BJ (cell line): ENCODE results near the gene PRR7. TPM values are rescaled to one million over a fixed set of nuclear protein-coding genes. Genes with fewer than 3 reads are reported as not detected.
A peak's percentile ranks its signal among the peaks of the same experiment; 100 is the strongest.

Experiments
- CTCF ChIA-PET: fragments of 350-600 bp; formaldehyde crosslinking; extraction: SDS; loops from one replicate; lab custom pipeline; 2021; ENCODE audit warnings: antibody characterized with exemption, inconsistent platforms; lab: Yijun Ruan, JAX
- POLR2A ChIA-PET: fragments of 300-600 bp; sonication (Branson Sonifier 250); formaldehyde crosslinking; extraction: SDS; loops from one replicate; lab custom pipeline; 2021; ENCODE audit warnings: antibody characterized with exemption; lab: Charles Lee
- DNase-seq: peaks from one replicate; pipeline ENCODE4 v3.0.0-alpha.2; 2011; ENCODE audit warnings: low read depth
- H3K27me3 ChIP-seq: 2 replicates; pipeline ENCODE4 v1.6.0; 2011; ENCODE audit warnings: low read length; ENCODE audit not compliant: control insufficient read depth, insufficient read depth
- H3K36me3 ChIP-seq: 2 replicates; pipeline ENCODE4 v1.5.1; 2011; ENCODE audit warnings: low read length; ENCODE audit not compliant: control insufficient read depth, insufficient read depth
- H3K4me3 ChIP-seq: 2 replicates; pipeline ENCODE4 v1.5.1; 2011; ENCODE audit warnings: low read depth, mild to moderate bottlenecking, control low read depth, low read length
- polyA plus RNA-seq: library from polyadenylated mRNA; depleted of rRNA; stranded (reverse); fragments of >200 nt; gene quantifications from 2 replicates; pipeline ENCODE4 v1.2.3, GENCODE V29; 2011
- TF ChIP-seq, protein P1 (sequence below): IDR thresholded peaks from 2 replicates; pipeline ENCODE4 v1.5.1; 2011; ENCODE audit warnings: low read depth, mild to moderate bottlenecking, control low read depth, inconsistent platforms, low read length, moderate library complexity; ENCODE audit not compliant: insufficient read depth

The PRR7 gene
- polyA plus RNA-seq, 1 experiment = 1.6 TPM

DNA sequence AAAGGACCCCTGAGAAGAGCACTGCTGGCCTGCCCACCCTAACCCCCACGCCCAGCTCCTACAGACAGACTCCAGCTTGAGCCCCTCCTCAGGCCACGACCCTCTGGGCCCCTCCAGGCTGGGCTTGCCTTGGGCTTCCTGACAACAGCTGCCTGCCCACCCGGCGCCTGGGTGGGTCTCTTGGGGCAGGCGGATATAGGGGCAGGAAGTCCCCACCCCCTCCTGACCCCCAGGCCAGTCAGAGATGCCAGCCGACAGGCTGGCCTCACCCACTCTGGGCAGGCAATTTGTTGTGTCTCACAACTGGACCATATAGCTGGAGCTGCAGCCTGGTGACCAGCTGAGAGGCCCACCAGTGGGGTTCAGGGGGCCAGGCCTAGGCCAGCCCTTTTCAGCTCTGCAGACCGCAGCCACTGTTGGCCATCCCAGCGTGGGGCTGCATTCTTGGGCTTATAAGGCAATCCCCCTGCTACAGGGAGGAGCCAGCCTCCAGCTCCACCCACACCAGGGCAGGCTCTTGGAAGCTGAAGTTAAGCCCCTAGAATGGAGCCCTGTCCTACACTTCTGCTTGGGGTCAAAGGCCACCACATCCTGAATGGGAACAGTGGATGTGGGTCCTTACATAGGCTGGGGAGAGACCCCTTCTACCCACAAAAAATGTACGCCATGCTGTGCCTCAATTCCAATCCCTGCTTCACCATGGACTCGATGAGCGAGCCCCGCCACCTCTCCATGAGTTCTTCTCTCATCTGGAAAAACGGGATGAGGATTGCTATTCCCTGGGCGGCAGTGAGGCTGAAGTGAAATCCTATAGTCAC lies 48.8 kb downstream of the PRR7 start:
- H3K36me3 ChIP-seq = peaks cover 42% of the 10 kb centered on the region
- no peaks in the 10 kb centered on the region for H3K27me3 ChIP-seq
- H3K4me3 ChIP-seq = peak overlapping the region; percentile 86
- ChIA-PET POLR2A (interaction anchor here (0.5 to 1.9 kb wide), 8 partner anchors 9 to 50 kb away, joined by 3 to 9 read pairs (median 6); no protein-coding TSS in a partner anchor), CTCF (interaction anchor here (0.6 to 8.2 kb wide), 12 partner anchors 9 to 129 kb away, joined by 3 to 85 read pairs (median 8); partner anchors contain the start of genes DBN1 and PRR7)
- TF ChIP-seq, protein P1, sequence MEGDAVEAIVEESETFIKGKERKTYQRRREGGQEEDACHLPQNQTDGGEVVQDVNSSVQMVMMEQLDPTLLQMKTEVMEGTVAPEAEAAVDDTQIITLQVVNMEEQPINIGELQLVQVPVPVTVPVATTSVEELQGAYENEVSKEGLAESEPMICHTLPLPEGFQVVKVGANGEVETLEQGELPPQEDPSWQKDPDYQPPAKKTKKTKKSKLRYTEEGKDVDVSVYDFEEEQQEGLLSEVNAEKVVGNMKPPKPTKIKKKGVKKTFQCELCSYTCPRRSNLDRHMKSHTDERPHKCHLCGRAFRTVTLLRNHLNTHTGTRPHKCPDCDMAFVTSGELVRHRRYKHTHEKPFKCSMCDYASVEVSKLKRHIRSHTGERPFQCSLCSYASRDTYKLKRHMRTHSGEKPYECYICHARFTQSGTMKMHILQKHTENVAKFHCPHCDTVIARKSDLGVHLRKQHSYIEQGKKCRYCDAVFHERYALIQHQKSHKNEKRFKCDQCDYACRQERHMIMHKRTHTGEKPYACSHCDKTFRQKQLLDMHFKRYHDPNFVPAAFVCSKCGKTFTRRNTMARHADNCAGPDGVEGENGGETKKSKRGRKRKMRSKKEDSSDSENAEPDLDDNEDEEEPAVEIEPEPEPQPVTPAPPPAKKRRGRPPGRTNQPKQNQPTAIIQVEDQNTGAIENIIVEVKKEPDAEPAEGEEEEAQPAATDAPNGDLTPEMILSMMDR = no peak
- no peak for DNase-seq

DNA sequence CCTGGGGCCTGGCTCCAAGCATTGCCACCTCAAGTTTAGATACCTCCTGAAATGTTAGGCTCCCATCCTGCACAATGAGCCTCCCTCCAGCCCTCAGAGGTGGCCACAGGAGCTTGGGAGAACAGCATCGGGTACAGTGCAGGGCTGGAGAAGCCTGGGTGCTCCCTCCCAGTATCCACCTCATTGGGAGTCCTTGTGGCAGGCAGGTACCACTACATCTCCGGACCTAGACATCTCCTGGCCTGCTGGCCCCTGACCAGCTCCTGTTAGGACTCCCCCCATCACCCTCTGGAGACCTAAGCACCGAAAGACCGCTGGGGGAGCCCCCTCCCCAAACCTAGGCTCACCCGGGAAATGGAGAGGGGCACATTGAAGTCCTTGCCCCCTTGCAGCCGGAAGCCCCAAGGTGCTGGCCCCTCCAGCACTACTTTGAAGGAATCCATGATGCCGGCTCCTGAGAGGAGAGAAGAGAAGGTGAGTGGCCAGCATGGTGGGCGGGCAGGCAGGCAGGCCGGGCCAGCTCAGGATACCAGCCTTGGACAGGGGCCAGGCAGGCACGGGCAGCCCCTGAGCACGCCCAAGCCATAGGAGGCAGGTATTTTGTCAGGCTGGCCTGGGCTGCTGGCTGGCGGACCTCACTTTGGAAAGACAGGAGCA lies 49.6 kb downstream of the PRR7 start:
- CTCF ChIA-PET = interaction anchor here (1.0 to 8.2 kb wide), 6 partner anchors 10 to 129 kb away, joined by 3 to 85 read pairs (median 19); partner anchors contain the start of gene DBN1
- POLR2A ChIA-PET = interaction anchor here (0.5 to 1.9 kb wide), 5 partner anchors 10 to 126 kb away, joined by 3 to 9 read pairs (median 5); no protein-coding TSS in a partner anchor
- Histone ChIP-seq H3K27me3 (no peaks in the 10 kb centered on the region), H3K36me3 (peaks cover 35% of the 10 kb centered on the region), H3K4me3 (peak overlapping the region; percentile 86)
- DNase-seq = no peak
- TF ChIP-seq, protein P1 = peak; percentile 52; the same call in 1 of the 2 replicates

DNA sequence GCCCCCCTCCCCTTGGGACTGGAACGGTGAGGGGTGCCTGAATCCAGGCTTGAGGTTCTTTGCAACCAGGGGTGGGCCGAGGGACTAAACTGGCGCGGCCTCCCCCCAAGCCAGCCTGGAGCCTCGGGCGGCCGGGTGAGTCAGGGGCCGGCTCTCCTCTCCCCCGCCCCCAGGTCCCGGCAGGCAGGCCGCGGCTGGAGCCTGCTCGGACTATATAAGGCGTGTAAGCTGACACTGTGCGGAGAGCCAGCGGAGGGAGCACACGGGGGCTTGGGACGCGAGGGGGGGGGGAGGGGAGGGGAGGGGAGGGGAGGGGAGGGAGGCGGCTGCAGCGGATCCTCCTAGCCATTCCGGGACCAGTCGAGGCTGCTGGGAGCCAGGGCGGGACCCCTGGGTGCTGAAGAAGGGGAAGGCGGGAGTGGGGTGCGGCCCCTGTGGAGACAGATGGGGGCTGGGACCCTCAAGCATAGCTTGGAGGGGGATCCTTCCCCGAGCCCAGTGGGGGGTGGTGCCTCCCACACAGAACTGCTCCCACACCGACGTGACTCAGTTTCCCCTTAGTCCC lies 50.2 kb downstream of the PRR7 start:
- Histone ChIP-seq H3K36me3 (peaks cover 30% of the 10 kb centered on the region), H3K27me3 (no peaks in the 10 kb centered on the region), H3K4me3 (peak overlapping the region; percentile 86)
- POLR2A ChIA-PET = interaction anchor here (0.6 to 1.0 kb wide), 8 partner anchors 16 to 133 kb away, joined by 3 to 10 read pairs (median 4); partner anchors contain the start of gene B4GALT7
- TF ChIP-seq, protein P1 = no peak
- CTCF ChIA-PET = interaction anchor here (0.7 to 8.2 kb wide), 9 partner anchors 11 to 187 kb away, joined by 3 to 85 read pairs (median 6); no protein-coding TSS in a partner anchor
- no peak for DNase-seq

DNA sequence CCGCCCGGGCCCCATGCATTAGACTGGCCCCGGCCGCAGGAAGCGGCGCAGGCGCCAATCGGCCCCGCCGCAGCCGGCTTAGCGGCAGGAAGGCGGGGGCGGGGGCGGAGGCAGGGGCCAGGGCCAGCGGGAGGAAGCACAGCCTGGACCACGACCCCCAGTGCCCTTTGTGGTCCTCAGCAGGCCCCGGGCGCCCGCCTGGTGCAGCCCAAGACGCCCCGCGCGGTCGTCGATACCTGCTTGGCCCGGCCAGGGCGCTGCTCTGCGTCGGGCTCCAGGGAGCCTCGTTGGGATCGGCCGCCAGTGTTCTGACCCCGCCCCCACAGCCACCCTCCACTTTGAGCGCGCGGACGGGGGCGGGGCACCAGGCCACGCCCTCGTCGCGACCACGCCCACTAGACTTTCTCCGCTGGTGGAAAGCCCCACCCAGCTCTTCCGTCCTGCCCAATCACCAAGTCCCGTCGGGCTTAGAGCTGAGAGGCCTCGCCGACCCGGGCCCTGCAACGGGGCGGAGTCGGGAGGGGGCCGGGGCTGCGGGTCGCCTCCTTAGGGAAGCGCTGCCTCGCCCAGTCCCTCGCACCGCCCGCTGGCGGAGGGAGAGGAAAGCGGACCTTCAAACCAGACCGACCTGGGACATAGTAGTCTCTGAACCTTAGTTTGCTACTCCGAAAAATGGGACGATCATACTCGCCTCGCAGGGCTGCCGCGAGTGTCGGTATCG lies 50.8 kb downstream of the PRR7 start, which contains the start of gene PDLIM7:
TSS of gene PDLIM7 (minus strand) at position 313 of the 721 bp plus-strand sequence. CDS start 1,092 bp downstream, outside the sequence.
- peak within 1 kb of the TSS; percentile 86 for H3K4me3 ChIP-seq

More for the DNA sequence above, 50.8 kb downstream of the PRR7 start, which contains the start of gene PDLIM7:
- TF ChIP-seq, protein P1 = peak; percentile 45
- no peaks in the 10 kb centered on the region for H3K27me3 ChIP-seq
- peaks cover 25% of the 10 kb centered on the region for H3K36me3 ChIP-seq
- POLR2A ChIA-PET = interaction anchor here (0.6 to 1.0 kb wide), 10 partner anchors 17 to 188 kb away, joined by 3 to 10 read pairs (median 4); partner anchors contain the start of genes B4GALT7 and DDX41
- CTCF ChIA-PET = interaction anchor here (0.7 to 8.2 kb wide), 10 partner anchors 11 to 188 kb away, joined by 3 to 85 read pairs (median 5); no protein-coding TSS in a partner anchor
- peak; percentile 89 for DNase-seq
